Panc1 (cell line): ENCODE results near the gene MLX. TPM values are rescaled to one million over a fixed set of nuclear protein-coding genes. Genes with fewer than 3 reads are reported as not detected.

Experiments used
- ATAC-seq: fragments of 200-7000 bp; cut with Tn5 transposase; 2 replicates; pipeline ENCODE4 v1.9.1; 2020; ENCODE audit warnings: mild to moderate bottlenecking, moderate library complexity
- BruUV-seq: library from RNA; stranded (reverse); fragments of 400-500 nt; replicated peaks from 2 replicates; lab custom pipeline; 2021; lab: Mats Ljungman, UMichigan
- CTCF ChIA-PET: fragments of 300-600 bp; sonication (Branson Sonifier 250); formaldehyde crosslinking; loops from one replicate; lab custom pipeline; 2022; ENCODE audit warnings: antibody characterized with exemption; lab: Charles Lee
- POLR2A ChIA-PET: fragments of 300-600 bp; sonication (Branson Sonifier 250); formaldehyde crosslinking; loops from one replicate; lab custom pipeline; 2022; ENCODE audit warnings: antibody characterized with exemption; lab: Charles Lee
- DNase-seq: peaks from one replicate; pipeline ENCODE4 v3.0.0-alpha.2; 2010; ENCODE audit warnings: low read depth, low spot score
- H3K27ac ChIP-seq: 2 replicates; pipeline ENCODE4 v1.5.1; 2011; ENCODE audit warnings: mild to moderate bottlenecking, low read length, inconsistent platforms
- H3K27me3 ChIP-seq: fragments of 200-500 bp; sonication (Bioruptor generic); 2 replicates; pipeline ENCODE4 v1.6.0; 2014; ENCODE audit warnings: low read length, inconsistent platforms; ENCODE audit not compliant: control insufficient read depth, insufficient read depth
- H3K36me3 ChIP-seq: fragments of 200-500 bp; sonication (Bioruptor generic); 2 replicates; pipeline ENCODE4 v1.5.1; 2014; ENCODE audit warnings: inconsistent platforms, mild to moderate bottlenecking, low read length, moderate library complexity; ENCODE audit not compliant: control insufficient read depth, insufficient read depth
- H3K4me1 ChIP-seq: 2 replicates; pipeline ENCODE4 v1.5.1; 2011; ENCODE audit warnings: inconsistent platforms, mild to moderate bottlenecking, low read length, moderate library complexity; ENCODE audit not compliant: control insufficient read depth, insufficient read depth
- H3K4me3 ChIP-seq, 2 experiments: 2 replicates each; pipeline ENCODE4 v1.5.1; 2011 to 2012; ENCODE audit warnings: low read depth in 2 of 2, low read length in 2 of 2, mild to moderate bottlenecking in 2 of 2, inconsistent platforms in 1 of 2, moderate library complexity in 1 of 2
- H3K9me3 ChIP-seq: fragments of 200-500 bp; sonication (Bioruptor generic); 2 replicates; pipeline ENCODE4 v1.5.1; 2014; ENCODE audit warnings: low read depth, mild to moderate bottlenecking, inconsistent platforms, low read length, moderate library complexity; ENCODE audit not compliant: control insufficient read depth, insufficient read depth
- POLR2AphosphoS5 ChIP-seq: IDR thresholded peaks from 2 replicates; pipeline ENCODE4 v1.6.1; 2012; ENCODE audit warnings: mild to moderate bottlenecking, low read depth, low read length, moderate library complexity
- SIN3A ChIP-seq: IDR thresholded peaks from 2 replicates; pipeline ENCODE4 v1.6.1; 2012; ENCODE audit warnings: low read depth, mild to moderate bottlenecking, low read length, moderate library complexity, borderline replicate concordance; ENCODE audit not compliant: insufficient read depth
- TCF7L2 ChIP-seq: IDR thresholded peaks from 2 replicates; pipeline ENCODE4 v1.6.1; 2011; ENCODE audit warnings: mild to moderate bottlenecking, low read depth, low read length, inconsistent platforms
- in situ Hi-C: cut with HindIII; loops from 2 replicates; pipeline ENCODE4 v1.10.0; 2016; ENCODE audit warnings: low sequenced_read_pairs, low pct_unique_long_range_greater_than_20kb
- intact Hi-C: fragments of 100-400 bp; cut with micrococcal nuclease; formaldehyde crosslinking; loops from one replicate; pipeline ENCODE4 v1.10.0; 2022; ENCODE audit not compliant: unreplicated experiment
- total RNA-seq: library from RNA; stranded (reverse); gene quantifications from one replicate; pipeline ENCODE4 v1.2.1, GENCODE V29; 2021; ENCODE audit not compliant: unreplicated experiment
- TF ChIP-seq, protein P1 (sequence below), 2 experiments: IDR thresholded peaks; 2 replicates each; pipeline ENCODE4 v1.6.1; 2011 to 2012; ENCODE audit warnings: low read depth in 2 of 2, control low read depth in 1 of 2, low read length in 1 of 2, mild to moderate bottlenecking in 1 of 2, moderate library complexity in 1 of 2; ENCODE audit not compliant: insufficient read depth in 1 of 2
- TF ChIP-seq, protein P2 (sequence below): fragments of 450-650 bp; IDR thresholded peaks from 2 replicates; pipeline ENCODE4 v1.5.1; 2017; ENCODE audit warnings: mild to moderate bottlenecking

The MLX gene
- total RNA-seq, 1 experiment from 2014 or later = 35.8 TPM

DNA sequence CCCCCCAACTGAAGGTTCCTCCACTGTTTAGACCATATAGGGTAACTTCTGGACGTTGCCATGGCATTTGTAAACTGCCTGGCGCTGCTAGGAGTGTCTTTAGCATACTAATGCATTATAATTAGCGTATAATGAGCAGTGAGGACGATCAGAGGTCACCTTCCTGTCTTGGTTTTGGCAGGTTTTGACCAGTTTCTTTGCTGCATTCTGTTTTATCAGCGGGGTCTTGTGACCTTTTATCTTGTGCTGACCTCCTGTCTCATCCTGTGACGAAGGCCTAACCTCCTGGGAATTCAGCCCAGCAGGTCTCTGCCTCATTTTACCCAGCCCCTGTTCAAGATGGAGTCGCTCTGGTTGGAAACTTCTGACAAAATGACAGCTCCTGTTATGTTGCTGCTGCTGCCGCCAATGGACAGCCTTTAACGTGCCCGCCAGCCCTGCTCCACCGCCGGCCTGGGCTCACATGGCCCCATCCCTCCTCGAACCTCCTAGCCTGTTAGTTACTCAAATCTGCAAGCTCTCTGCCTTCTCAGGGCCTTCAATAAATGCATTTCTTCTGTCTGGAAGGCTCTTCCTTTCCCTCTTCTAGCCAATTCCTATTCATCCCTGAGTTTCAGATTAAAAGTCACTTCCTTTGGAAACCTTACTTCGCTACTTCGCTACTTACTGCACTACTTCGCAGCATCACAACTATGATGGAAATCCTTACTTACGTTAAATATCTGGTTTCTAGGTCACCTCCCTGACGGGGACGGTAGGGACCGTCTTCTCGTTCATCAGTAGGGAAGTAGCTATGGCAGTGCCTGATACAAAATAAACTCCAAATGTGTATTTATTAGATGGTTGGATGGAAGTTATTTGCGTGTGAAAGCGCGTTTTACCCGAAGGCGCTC is 31.5 kb upstream of the MLX start:
- Histone ChIP-seq H3K4me3 (peak overlapping the region; percentile 52 to 62), H3K9me3 (no peaks in the 10 kb centered on the region), H3K27me3 (no peaks in the 10 kb centered on the region), H3K27ac (peak overlapping the region; percentile 98), H3K4me1 (peaks cover 39% of the 10 kb centered on the region), H3K36me3 (no peaks in the 10 kb centered on the region; the same call in 1 of the 2 replicates)
- in situ Hi-C loops = no loop called here
- intact Hi-C loops = no loop called here
- TF ChIP-seq, protein P1, sequence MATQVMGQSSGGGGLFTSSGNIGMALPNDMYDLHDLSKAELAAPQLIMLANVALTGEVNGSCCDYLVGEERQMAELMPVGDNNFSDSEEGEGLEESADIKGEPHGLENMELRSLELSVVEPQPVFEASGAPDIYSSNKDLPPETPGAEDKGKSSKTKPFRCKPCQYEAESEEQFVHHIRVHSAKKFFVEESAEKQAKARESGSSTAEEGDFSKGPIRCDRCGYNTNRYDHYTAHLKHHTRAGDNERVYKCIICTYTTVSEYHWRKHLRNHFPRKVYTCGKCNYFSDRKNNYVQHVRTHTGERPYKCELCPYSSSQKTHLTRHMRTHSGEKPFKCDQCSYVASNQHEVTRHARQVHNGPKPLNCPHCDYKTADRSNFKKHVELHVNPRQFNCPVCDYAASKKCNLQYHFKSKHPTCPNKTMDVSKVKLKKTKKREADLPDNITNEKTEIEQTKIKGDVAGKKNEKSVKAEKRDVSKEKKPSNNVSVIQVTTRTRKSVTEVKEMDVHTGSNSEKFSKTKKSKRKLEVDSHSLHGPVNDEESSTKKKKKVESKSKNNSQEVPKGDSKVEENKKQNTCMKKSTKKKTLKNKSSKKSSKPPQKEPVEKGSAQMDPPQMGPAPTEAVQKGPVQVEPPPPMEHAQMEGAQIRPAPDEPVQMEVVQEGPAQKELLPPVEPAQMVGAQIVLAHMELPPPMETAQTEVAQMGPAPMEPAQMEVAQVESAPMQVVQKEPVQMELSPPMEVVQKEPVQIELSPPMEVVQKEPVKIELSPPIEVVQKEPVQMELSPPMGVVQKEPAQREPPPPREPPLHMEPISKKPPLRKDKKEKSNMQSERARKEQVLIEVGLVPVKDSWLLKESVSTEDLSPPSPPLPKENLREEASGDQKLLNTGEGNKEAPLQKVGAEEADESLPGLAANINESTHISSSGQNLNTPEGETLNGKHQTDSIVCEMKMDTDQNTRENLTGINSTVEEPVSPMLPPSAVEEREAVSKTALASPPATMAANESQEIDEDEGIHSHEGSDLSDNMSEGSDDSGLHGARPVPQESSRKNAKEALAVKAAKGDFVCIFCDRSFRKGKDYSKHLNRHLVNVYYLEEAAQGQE (IDR thresholded peaks at IDR 0.05; ENCODE audit: insufficient read depth in 1 of 2, low read depth in 2 of 2, low read length in 1 of 2) = no peak
- TF ChIP-seq SIN3A = no peak
- TF ChIP-seq, protein P2, sequence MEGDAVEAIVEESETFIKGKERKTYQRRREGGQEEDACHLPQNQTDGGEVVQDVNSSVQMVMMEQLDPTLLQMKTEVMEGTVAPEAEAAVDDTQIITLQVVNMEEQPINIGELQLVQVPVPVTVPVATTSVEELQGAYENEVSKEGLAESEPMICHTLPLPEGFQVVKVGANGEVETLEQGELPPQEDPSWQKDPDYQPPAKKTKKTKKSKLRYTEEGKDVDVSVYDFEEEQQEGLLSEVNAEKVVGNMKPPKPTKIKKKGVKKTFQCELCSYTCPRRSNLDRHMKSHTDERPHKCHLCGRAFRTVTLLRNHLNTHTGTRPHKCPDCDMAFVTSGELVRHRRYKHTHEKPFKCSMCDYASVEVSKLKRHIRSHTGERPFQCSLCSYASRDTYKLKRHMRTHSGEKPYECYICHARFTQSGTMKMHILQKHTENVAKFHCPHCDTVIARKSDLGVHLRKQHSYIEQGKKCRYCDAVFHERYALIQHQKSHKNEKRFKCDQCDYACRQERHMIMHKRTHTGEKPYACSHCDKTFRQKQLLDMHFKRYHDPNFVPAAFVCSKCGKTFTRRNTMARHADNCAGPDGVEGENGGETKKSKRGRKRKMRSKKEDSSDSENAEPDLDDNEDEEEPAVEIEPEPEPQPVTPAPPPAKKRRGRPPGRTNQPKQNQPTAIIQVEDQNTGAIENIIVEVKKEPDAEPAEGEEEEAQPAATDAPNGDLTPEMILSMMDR = no peak
- TF ChIP-seq POLR2AphosphoS5 = no peak
- no peak for TF ChIP-seq TCF7L2
- DNase-seq = no peak
- ATAC-seq = peak; percentile 26
- ChIA-PET CTCF (no interaction called here), POLR2A (no interaction called here)
- BruUV-seq = no TSS peak

DNA sequence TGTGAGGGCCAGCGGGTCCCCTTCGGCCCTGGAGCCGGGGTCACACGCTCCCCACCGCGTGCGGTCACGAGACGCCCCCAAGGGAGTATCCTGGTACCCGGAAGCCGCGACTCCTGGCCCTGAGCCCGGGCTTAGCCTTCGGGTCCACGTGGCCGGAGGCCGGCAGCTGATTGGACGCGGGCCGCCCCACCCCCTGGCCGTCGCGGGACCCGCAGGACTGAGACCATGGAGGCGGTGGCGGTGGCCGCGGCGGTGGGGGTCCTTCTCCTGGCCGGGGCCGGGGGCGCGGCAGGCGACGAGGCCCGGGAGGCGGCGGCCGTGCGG is 30.9 kb upstream of the MLX start, which contains the start of gene NAGLU:
NAGLU (plus strand) TSS at position 194 of the 324 bp plus-strand sequence; CDS start at position 226, 32 bp downstream.
- peak within 1 kb of the TSS; percentile 62 to 76 for H3K4me3 ChIP-seq
- H3K27ac ChIP-seq = peak within 1 kb of the TSS; percentile 98
- no peak for DNase-seq
- CTCF ChIA-PET = interaction anchor here (0.5 kb wide), 1 partner anchor 140 kb away, joined by 3 read pairs; no protein-coding TSS in a partner anchor
- in situ Hi-C loops = no loop called here
- H3K9me3 ChIP-seq = no peaks in the 10 kb centered on the region
- TF ChIP-seq, protein P2 = no peak
- TF ChIP-seq, protein P1 (IDR thresholded peaks at IDR 0.05; ENCODE audit: insufficient read depth in 1 of 2, low read depth in 2 of 2, low read length in 1 of 2) = no peak
- TF ChIP-seq POLR2AphosphoS5 (peak; percentile 58), TCF7L2 (no peak), SIN3A (peak; percentile 59; the same call in 1 of the 2 replicates)
- H3K27me3 ChIP-seq = no peaks in the 10 kb centered on the region
- no TSS peak for BruUV-seq
- ATAC-seq = peak; percentile 90
- peaks cover 38% of the 10 kb centered on the region for H3K4me1 ChIP-seq
- intact Hi-C loops = no loop called here
- H3K36me3 ChIP-seq = no peaks in the 10 kb centered on the region; the same call in 1 of the 2 replicates
- POLR2A ChIA-PET = no interaction called here
